ENCODE data around the gene RAB11FIP5.

GRCh38 chr2:73105511-73105971 lies 7.2 kb downstream of the RAB11FIP5 start:
- TF ChIP-seq CTCF (IDR thresholded peaks at IDR 0.05) (no peak), POLR2A (IDR thresholded peaks at IDR 0.05) (no peak)
